ENCODE results near the gene ERICH4.

ERICH4 gene

GRCh38 chr19:41410336-41411054 lies 32.5 kb upstream of the ERICH4 start:
- peaks cover 36% of the 10 kb centered on the region for H3K36me3 ChIP-seq (ENCODE audit: insufficient read depth, low read length)
- no peak overlapping the region for H3K4me3 ChIP-seq (ENCODE audit: low read depth in 1 of 2, low read length in 2 of 2)
- no peaks in the 10 kb centered on the region for H3K9me3 ChIP-seq (ENCODE audit: insufficient read depth, low read length, severe bottlenecking)
- TF ChIP-seq CTCF (IDR thresholded peaks at IDR 0.05; ENCODE audit: borderline replicate concordance, extremely low read depth, low read length, poor library complexity, severe bottlenecking) (no peak), EZH2 (IDR thresholded peaks at IDR 0.05; ENCODE audit: borderline replicate concordance, low read depth, low read length, severe bottlenecking) (no peak)
- DNase-seq (no peak), ATAC-seq (ENCODE audit: insufficient read depth, low read depth) (no peak)
- H3K79me2 ChIP-seq (ENCODE audit: insufficient read depth, low read length) = no peaks in the 10 kb centered on the region
- H3K27ac ChIP-seq (ENCODE audit: low read length) = no peak overlapping the region
- no peak overlapping the region for H3K4me2 ChIP-seq (ENCODE audit: insufficient read depth, low read length)
- H4K20me1 ChIP-seq (ENCODE audit: insufficient read depth, low read length) = 0 out of 2 replicates have a peak, but pooled peaks cover 4% of the 10 kb centered on the region
- no peaks in the 10 kb centered on the region for H3K27me3 ChIP-seq (ENCODE audit: insufficient read depth, low read length, poor library complexity)
- no peak overlapping the region for H2AFZ ChIP-seq (ENCODE audit: low read depth, low read length)
- H3K9ac ChIP-seq (ENCODE audit: low read depth, low read length) = no peak overlapping the region
- H3K4me1 ChIP-seq (ENCODE audit: insufficient read depth, low read length) = no peaks in the 10 kb centered on the region

DNA sequence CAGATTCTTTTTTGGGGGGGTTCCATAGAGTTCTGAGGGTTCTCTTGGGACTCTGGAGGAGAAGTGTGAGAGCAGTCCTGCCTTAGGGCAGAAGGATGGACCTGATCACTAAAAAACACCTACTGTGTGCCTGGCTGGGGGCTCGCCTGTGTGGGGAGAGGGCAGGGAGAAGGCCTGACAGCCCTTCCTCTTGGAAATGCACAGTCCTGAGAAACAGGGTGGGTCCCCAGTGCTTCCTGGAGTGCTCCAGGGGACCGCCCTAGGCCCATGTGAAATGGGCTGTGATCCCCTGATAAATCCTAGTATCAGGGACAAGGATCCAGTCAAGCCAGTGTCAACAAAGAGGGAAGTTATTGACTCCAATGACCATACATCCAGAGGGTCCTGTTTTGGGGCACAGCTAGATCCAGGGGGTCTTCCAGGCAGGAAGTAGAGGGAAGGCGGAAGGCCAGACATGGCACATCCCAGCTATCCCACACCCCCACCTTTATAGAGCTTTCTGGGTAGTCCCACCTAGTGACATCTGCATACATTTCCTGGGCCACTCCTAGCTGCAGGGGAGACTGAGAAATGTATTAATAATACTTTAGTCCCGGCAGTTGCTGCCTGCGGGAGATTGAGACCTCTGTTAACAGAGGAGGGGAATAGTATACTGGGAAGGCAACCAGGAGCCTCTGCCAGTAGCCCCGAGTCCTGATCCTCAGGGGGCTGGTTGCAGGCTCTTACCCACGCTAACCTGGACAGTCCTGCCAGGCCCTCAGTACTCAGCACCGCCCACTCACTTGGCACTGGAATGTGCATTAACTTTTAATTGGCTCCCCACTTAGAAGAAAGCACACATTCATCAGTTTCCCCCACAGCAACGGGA lies 31.6 kb upstream of the ERICH4 start:
- no peaks in the 10 kb centered on the region for H3K79me2 ChIP-seq (ENCODE audit: insufficient read depth, low read length)
- H3K4me2 ChIP-seq (ENCODE audit: insufficient read depth, low read length) = no peak overlapping the region
- no peak overlapping the region for H2AFZ ChIP-seq (ENCODE audit: low read depth, low read length)
- H3K36me3 ChIP-seq (ENCODE audit: insufficient read depth, low read length) = peaks cover 35% of the 10 kb centered on the region
- H3K9ac ChIP-seq (ENCODE audit: low read depth, low read length) = no peak overlapping the region
- no peaks in the 10 kb centered on the region for H3K27me3 ChIP-seq (ENCODE audit: insufficient read depth, low read length, poor library complexity)
- no peak for ATAC-seq (ENCODE audit: insufficient read depth, low read depth)
- H4K20me1 ChIP-seq (ENCODE audit: insufficient read depth, low read length) = no peaks in the 10 kb centered on the region
- DNase-seq = no peak
- TF ChIP-seq EZH2 (IDR thresholded peaks at IDR 0.05; ENCODE audit: borderline replicate concordance, low read depth, low read length, severe bottlenecking) (no peak), CTCF (IDR thresholded peaks at IDR 0.05; ENCODE audit: borderline replicate concordance, extremely low read depth, low read length, poor library complexity, severe bottlenecking) (no peak)
- no peaks in the 10 kb centered on the region for H3K9me3 ChIP-seq (ENCODE audit: insufficient read depth, low read length, severe bottlenecking)
- no peak overlapping the region for H3K4me3 ChIP-seq (ENCODE audit: low read depth in 1 of 2, low read length in 2 of 2)
- H3K27ac ChIP-seq (ENCODE audit: low read length) = no peak overlapping the region
- no peaks in the 10 kb centered on the region for H3K4me1 ChIP-seq (ENCODE audit: insufficient read depth, low read length)

GRCh38 chr19:41411968-41412265 lies 31.0 kb upstream of the ERICH4 start:
- H3K9me3 ChIP-seq (ENCODE audit: insufficient read depth, low read length, severe bottlenecking) = no peaks in the 10 kb centered on the region
- no peak for DNase-seq
- H2AFZ ChIP-seq (ENCODE audit: low read depth, low read length) = no peak overlapping the region
- ATAC-seq (ENCODE audit: insufficient read depth, low read depth) = no peak
- H4K20me1 ChIP-seq (ENCODE audit: insufficient read depth, low read length) = no peaks in the 10 kb centered on the region
- H3K4me2 ChIP-seq (ENCODE audit: insufficient read depth, low read length) = no peak overlapping the region
- H3K9ac ChIP-seq (ENCODE audit: low read depth, low read length) = no peak overlapping the region
- no peak overlapping the region for H3K4me3 ChIP-seq (ENCODE audit: low read depth in 1 of 2, low read length in 2 of 2)
- no peaks in the 10 kb centered on the region for H3K4me1 ChIP-seq (ENCODE audit: insufficient read depth, low read length)
- no peaks in the 10 kb centered on the region for H3K79me2 ChIP-seq (ENCODE audit: insufficient read depth, low read length)
- no peaks in the 10 kb centered on the region for H3K27me3 ChIP-seq (ENCODE audit: insufficient read depth, low read length, poor library complexity)
- peaks cover 35% of the 10 kb centered on the region for H3K36me3 ChIP-seq (ENCODE audit: insufficient read depth, low read length)
- TF ChIP-seq CTCF (IDR thresholded peaks at IDR 0.05; ENCODE audit: borderline replicate concordance, extremely low read depth, low read length, poor library complexity, severe bottlenecking) (no peak), EZH2 (IDR thresholded peaks at IDR 0.05; ENCODE audit: borderline replicate concordance, low read depth, low read length, severe bottlenecking) (no peak)
- H3K27ac ChIP-seq (ENCODE audit: low read length) = no peak overlapping the region

All from DND-41 (cell line).